ENCODE results near the gene ELL3.

- TF ChIP-seq POLR2AphosphoS5 (IDR thresholded peaks at IDR 0.05; ENCODE audit: insufficient read depth, low read depth, low read length) (no peak), CTCF (IDR thresholded peaks at IDR 0.05; ENCODE audit: extremely low read depth in 1 of 2, insufficient read depth in 1 of 2, low read depth in 1 of 2, low read length in 2 of 2) (no peak), FOS (IDR thresholded peaks at IDR 0.05; ENCODE audit: borderline replicate concordance, insufficient read depth, low read length) (no peak), POLR2A (IDR thresholded peaks at IDR 0.05; ENCODE audit: low read depth, low read length) (no peak), JUN (IDR thresholded peaks at IDR 0.05; ENCODE audit: borderline replicate concordance, insufficient read depth, insufficient read length, low read depth) (no peak)
Measured at GRCh38 chr15:43763819-43764446, 12.8 kb downstream of the ELL3 start.

Data from endothelial cell of umbilical vein (primary cell).